ENCODE data around the gene MYCN. TPM values are rescaled to one million over a fixed set of nuclear protein-coding genes. Genes with fewer than 3 reads are reported as not detected.
"Not testable (repeated sequence)": the region's sequence is repeated elsewhere in the genome, so short reads cannot be mapped to it uniquely, and the experiment has no call there.

Gene MYCN
- total and polyA plus RNA-seq, 2 of the 4 experiments (the other 2 are of a cell fraction): not detected

- H3K23ac ChIP-seq (ENCODE audit: low read depth, low read length); H3K9ac ChIP-seq (ENCODE audit: low read depth, low read length); H2BK120ac ChIP-seq (ENCODE audit: low read depth, low read length); H3K9me1 ChIP-seq (ENCODE audit: insufficient read depth, low read length); H2BK5ac ChIP-seq (ENCODE audit: low read depth, low read length, poor library complexity, severe bottlenecking); dilution Hi-C loops (cut with HindIII; ENCODE audit: low sequenced_read_pairs, unreplicated experiment); CTCF ChIA-PET; H3K79me1 ChIP-seq (ENCODE audit: low read depth in 1 of 2, low read length in 2 of 2); ATAC-seq (ENCODE audit: low read depth); intact Hi-C loops (cut with micrococcal nuclease); H3K4me3 ChIP-seq (ENCODE audit: insufficient read depth, low read depth, low read length); H3K9me3 ChIP-seq (ENCODE audit: control insufficient read depth, insufficient read depth, low read length); BruUV-seq (replicated peaks); H3K4me2 ChIP-seq (ENCODE audit: low read depth, low read length); H2AFZ ChIP-seq (replicated peaks; ENCODE audit: low read length, poor library complexity); H4K91ac ChIP-seq (ENCODE audit: insufficient read depth, low read depth, low read length); H2AK5ac ChIP-seq (ENCODE audit: low read depth, low read length); H2BK15ac ChIP-seq (ENCODE audit: low read depth, low read length); POLR2A ChIA-PET (ENCODE audit: unreplicated experiment); DNase-seq; H3K18ac ChIP-seq (ENCODE audit: low read depth, low read length); H2BK20ac ChIP-seq (ENCODE audit: low read depth, low read length); H3K27me3 ChIP-seq (ENCODE audit: control insufficient read depth, insufficient read depth, low read length); H4K20me1 ChIP-seq (ENCODE audit: insufficient read depth, low read length); H2AK9ac ChIP-seq (replicated peaks; ENCODE audit: low read depth, low read length, poor library complexity); H3K56ac ChIP-seq (ENCODE audit: extremely low read depth, insufficient read depth, low read length); in situ Hi-C loops (cut with MboI; ENCODE audit: low sequenced_read_pairs); H4K8ac ChIP-seq (ENCODE audit: low read depth in 2 of 2, low read length in 2 of 2); H3K14ac ChIP-seq (replicated peaks; ENCODE audit: low read depth, low read length); H3K36me3 ChIP-seq (ENCODE audit: control insufficient read depth, insufficient read depth, low read length); H4K5ac ChIP-seq (ENCODE audit: low read depth, low read length); H3K4me1 ChIP-seq (ENCODE audit: control insufficient read depth, insufficient read depth, low read length); H3K27ac ChIP-seq (ENCODE audit: insufficient read depth, low read length); H3K4ac ChIP-seq (ENCODE audit: low read depth, low read length): not testable (repeated sequence)
- WGBS, 2 experiments (ENCODE audit: extremely low coverage in 2 of 2, insufficient read length in 1 of 2): no CpG with 5 or more reads among the region's 3 CpGs
Measured at GRCh38 chr2:15903910-15904309, 36.4 kb upstream of the MYCN start.
